Osteoblast (primary cell): ENCODE measurements around the gene AP3B2. TPM values are rescaled to one million over a fixed set of nuclear protein-coding genes. Genes with fewer than 3 reads are reported as not detected.

ENCODE experiments used
- DNase-seq: peaks from one replicate; pipeline ENCODE4 v3.0.0; 2011; ENCODE audit warnings: low spot score, mixed read lengths; ENCODE audit not compliant: insufficient read length; ENCODE audit errors: missing footprints
- H2AFZ ChIP-seq: 2 replicates; pipeline ENCODE4 v1.6.0; 2011; ENCODE audit warnings: mild to moderate bottlenecking, low read length
- H3K27ac ChIP-seq: 2 replicates; pipeline ENCODE4 v1.5.1; 2011; ENCODE audit warnings: mild to moderate bottlenecking, low read depth, low read length, moderate library complexity
- H3K27me3 ChIP-seq: 2 replicates; pipeline ENCODE4 v1.6.0; 2012; ENCODE audit warnings: mild to moderate bottlenecking, control low read depth, inconsistent platforms, low read length, moderate library complexity; ENCODE audit not compliant: insufficient read depth
- H3K36me3 ChIP-seq: 2 replicates; pipeline ENCODE4 v1.5.1; 2011; ENCODE audit warnings: mild to moderate bottlenecking, low read length, control low read depth, moderate library complexity; ENCODE audit not compliant: insufficient read depth
- H3K4me1 ChIP-seq: 2 replicates; pipeline ENCODE4 v1.5.1; 2011; ENCODE audit warnings: mild to moderate bottlenecking, low read length, control low read depth, moderate library complexity; ENCODE audit not compliant: insufficient read depth
- H3K4me2 ChIP-seq: 2 replicates; pipeline ENCODE4 v1.6.0; 2011; ENCODE audit warnings: mild to moderate bottlenecking, low read length; ENCODE audit not compliant: insufficient read depth
- H3K4me3 ChIP-seq: fragments of 200-600 bp; sonication (generic); 3 replicates; pipeline ENCODE4 v1.5.1; 2012; ENCODE audit warnings: mild to moderate bottlenecking, low read length, inconsistent platforms; ENCODE audit not compliant: insufficient read depth
- H3K79me2 ChIP-seq: 2 replicates; pipeline ENCODE4 v1.6.0; 2012; ENCODE audit warnings: mild to moderate bottlenecking, low read length, control low read depth, inconsistent platforms; ENCODE audit not compliant: insufficient read depth
- H3K9me3 ChIP-seq: 2 replicates; pipeline ENCODE4 v1.5.1; 2011; ENCODE audit warnings: low read depth, low read length, control low read depth
- H4K20me1 ChIP-seq: 2 replicates; pipeline ENCODE4 v1.6.0; 2012; ENCODE audit warnings: mild to moderate bottlenecking, low read length, control low read depth; ENCODE audit not compliant: insufficient read depth
- total RNA-seq: library from RNA; depleted of rRNA; stranded (reverse); fragments of >200 nt; gene quantifications from 2 replicates; pipeline ENCODE4 v1.2.3, GENCODE V29; 2012
- TF ChIP-seq, protein P1 (sequence below): IDR thresholded peaks from 2 replicates; pipeline ENCODE4 v1.5.1; 2011; ENCODE audit warnings: mild to moderate bottlenecking, low read depth, low read length, moderate library complexity; ENCODE audit errors: extremely low read depth

Gene AP3B2
- total RNA-seq, 1 donor: 0.36 TPM

DNA sequence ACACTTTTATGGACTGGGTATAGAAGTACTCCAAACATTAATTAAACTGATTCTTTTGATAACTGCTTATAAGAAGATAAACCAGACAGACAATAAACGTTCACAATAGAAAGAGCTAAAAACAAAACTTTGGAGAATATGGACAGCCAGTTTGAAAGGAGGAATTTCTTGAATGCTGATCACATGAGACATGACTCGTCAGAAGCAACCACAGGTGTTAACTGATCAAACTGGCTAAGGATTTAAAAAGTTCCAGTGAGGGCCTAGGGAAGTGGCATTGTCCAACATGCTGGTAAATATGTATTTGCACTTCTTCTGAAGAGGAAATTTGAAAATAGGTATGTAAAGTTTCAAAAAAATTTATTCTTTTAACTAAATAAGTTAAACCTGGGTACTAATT, 29.4 kb upstream of the AP3B2 start:
- Histone ChIP-seq H2AFZ (no peak overlapping the region), H3K4me3 (no peak overlapping the region), H3K79me2 (no peaks in the 10 kb centered on the region), H3K27ac (no peak overlapping the region), H3K9me3 (no peaks in the 10 kb centered on the region), H3K4me2 (no peak overlapping the region), H4K20me1 (no peaks in the 10 kb centered on the region), H3K27me3 (no peaks in the 10 kb centered on the region), H3K36me3 (no peaks in the 10 kb centered on the region), H3K4me1 (peaks cover 2% of the 10 kb centered on the region)
- DNase-seq: no peak
- TF ChIP-seq, protein P1, sequence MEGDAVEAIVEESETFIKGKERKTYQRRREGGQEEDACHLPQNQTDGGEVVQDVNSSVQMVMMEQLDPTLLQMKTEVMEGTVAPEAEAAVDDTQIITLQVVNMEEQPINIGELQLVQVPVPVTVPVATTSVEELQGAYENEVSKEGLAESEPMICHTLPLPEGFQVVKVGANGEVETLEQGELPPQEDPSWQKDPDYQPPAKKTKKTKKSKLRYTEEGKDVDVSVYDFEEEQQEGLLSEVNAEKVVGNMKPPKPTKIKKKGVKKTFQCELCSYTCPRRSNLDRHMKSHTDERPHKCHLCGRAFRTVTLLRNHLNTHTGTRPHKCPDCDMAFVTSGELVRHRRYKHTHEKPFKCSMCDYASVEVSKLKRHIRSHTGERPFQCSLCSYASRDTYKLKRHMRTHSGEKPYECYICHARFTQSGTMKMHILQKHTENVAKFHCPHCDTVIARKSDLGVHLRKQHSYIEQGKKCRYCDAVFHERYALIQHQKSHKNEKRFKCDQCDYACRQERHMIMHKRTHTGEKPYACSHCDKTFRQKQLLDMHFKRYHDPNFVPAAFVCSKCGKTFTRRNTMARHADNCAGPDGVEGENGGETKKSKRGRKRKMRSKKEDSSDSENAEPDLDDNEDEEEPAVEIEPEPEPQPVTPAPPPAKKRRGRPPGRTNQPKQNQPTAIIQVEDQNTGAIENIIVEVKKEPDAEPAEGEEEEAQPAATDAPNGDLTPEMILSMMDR: no peak

DNA sequence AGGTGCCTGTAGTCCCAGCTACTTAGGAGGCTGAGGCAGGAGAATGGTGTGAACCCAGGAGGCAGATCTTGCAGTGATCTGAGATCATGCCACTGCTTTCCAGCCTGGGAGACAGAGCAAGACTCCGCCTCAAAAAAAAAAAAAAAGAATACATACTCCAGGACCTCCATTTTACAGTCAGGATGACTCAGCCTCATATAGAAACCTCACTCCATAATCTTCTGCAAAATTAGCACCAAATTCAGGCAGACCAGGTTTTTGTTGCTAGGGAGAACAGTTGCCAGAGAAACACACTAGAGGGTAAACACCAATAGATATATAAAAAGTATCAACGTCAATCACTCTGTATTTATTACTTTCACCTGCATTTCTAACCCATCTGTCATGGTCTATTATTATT, 28.3 kb upstream of the AP3B2 start:
- no peaks in the 10 kb centered on the region for H3K27me3 ChIP-seq
- H3K36me3 ChIP-seq: no peaks in the 10 kb centered on the region
- H3K79me2 ChIP-seq: no peaks in the 10 kb centered on the region
- TF ChIP-seq, protein P1: no peak
- H3K4me1 ChIP-seq: peaks cover 2% of the 10 kb centered on the region
- H2AFZ ChIP-seq: no peak overlapping the region
- no peak overlapping the region for H3K27ac ChIP-seq
- H4K20me1 ChIP-seq: no peaks in the 10 kb centered on the region
- H3K9me3 ChIP-seq: no peaks in the 10 kb centered on the region
- H3K4me2 ChIP-seq: no peak overlapping the region
- no peak overlapping the region for H3K4me3 ChIP-seq
- no peak for DNase-seq

DNA sequence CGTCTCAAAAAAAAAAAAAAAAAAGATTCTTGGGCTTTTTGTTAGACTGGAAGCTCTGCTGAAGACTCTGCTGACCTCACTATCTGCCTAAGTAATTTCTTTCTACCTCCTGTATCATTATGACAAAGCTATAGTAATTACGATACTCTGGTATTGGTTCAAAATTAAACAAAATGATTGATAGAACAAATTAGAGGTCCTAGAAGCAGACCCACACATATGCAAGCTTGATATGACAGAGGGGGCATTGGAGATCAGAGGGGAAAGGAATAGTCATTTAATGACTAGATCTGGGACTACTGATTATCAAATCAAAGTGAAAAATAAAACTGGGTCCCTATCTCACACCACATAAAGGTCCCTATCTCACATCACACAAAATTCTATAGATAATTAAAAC, 21.9 kb upstream of the AP3B2 start:
- Histone ChIP-seq H3K4me2 (no peak overlapping the region), H3K27me3 (no peaks in the 10 kb centered on the region), H3K36me3 (no peaks in the 10 kb centered on the region), H4K20me1 (no peaks in the 10 kb centered on the region), H3K79me2 (no peaks in the 10 kb centered on the region), H3K27ac (no peak overlapping the region), H3K4me1 (no peaks in the 10 kb centered on the region), H2AFZ (no peak overlapping the region), H3K9me3 (no peaks in the 10 kb centered on the region), H3K4me3 (no peak overlapping the region)
- DNase-seq: no peak
- TF ChIP-seq, protein P1: no peak

DNA sequence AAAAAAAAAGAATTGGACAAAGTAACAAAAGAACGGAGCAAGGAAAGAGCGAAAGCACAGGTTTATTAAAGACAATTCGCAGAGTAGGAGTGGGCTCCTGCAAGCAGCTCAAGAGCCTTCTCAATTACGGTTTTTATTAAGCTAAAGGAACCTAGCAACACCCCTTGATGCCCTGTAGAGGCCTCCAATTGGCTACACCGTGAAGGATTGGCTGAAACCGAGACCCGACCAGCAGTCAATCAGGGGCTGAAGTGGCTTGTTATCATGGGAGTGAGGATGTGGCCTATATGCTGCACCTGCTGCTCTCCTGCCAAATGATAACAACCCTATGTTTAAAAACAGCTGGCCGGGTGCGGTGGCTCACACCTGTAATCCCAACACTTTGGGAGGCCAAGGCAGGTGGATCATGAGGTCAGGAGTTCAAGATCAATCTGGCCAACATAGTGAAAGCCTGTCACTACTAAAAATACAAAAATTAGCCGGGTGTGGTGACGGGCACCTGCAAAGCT, 20.4 kb upstream of the AP3B2 start:
- H3K36me3 ChIP-seq: no peaks in the 10 kb centered on the region
- no peaks in the 10 kb centered on the region for H3K27me3 ChIP-seq
- no peak overlapping the region for H3K4me2 ChIP-seq
- no peaks in the 10 kb centered on the region for H3K79me2 ChIP-seq
- TF ChIP-seq, protein P1: no peak
- H3K4me3 ChIP-seq: no peak overlapping the region
- H3K4me1 ChIP-seq: no peaks in the 10 kb centered on the region
- DNase-seq: no peak
- H2AFZ ChIP-seq: no peak overlapping the region
- no peak overlapping the region for H3K27ac ChIP-seq
- H4K20me1 ChIP-seq: no peaks in the 10 kb centered on the region
- H3K9me3 ChIP-seq: no peaks in the 10 kb centered on the region
